IgD-negative memory B cell (primary cell): ENCODE results near the gene CD47. TPM values are rescaled to one million over a fixed set of nuclear protein-coding genes. Genes with fewer than 3 reads are reported as not detected.

Experiments
- H3K27ac Mint-ChIP-seq, 3 donors: one replicate each; pipeline ENCODE4 v1.8.0; 2020 to 2022; ENCODE audit warnings: mild to moderate bottlenecking in 3 of 3, mixed read lengths in 3 of 3, moderate library complexity in 1 of 3
- H3K27me3 Mint-ChIP-seq: one replicate; pipeline ENCODE4 v1.8.0; 2021; ENCODE audit warnings: mixed read lengths
- H3K36me3 Mint-ChIP-seq: one replicate; pipeline ENCODE4 v1.8.0; 2020; ENCODE audit warnings: mild to moderate bottlenecking, mixed read lengths
- H3K4me1 Mint-ChIP-seq, 3 donors: one replicate each; pipeline ENCODE4 v1.8.0; 2020 to 2022; ENCODE audit warnings: mixed read lengths in 3 of 3, mild to moderate bottlenecking in 1 of 3
- H3K4me3 Mint-ChIP-seq, 4 donors: one replicate each; pipeline ENCODE4 v1.8.0; 2020 to 2022; ENCODE audit warnings: mild to moderate bottlenecking in 4 of 4, mixed read lengths in 4 of 4, moderate library complexity in 3 of 4
- H3K9me3 Mint-ChIP-seq, 3 donors: one replicate each; pipeline ENCODE4 v1.8.0; 2020 to 2021; ENCODE audit warnings: mixed read lengths in 3 of 3, mild to moderate bottlenecking in 1 of 3
- polyA plus RNA-seq: library from polyadenylated mRNA; unstranded; fragments of 300-500 nt; fragmentation: Illumina TruSeq; gene quantifications from one replicate; pipeline ENCODE4 v1.2.3, GENCODE V29; 2021

The CD47 gene
- polyA plus RNA-seq, 1 donor from 2014 or later: 147 TPM

DNA sequence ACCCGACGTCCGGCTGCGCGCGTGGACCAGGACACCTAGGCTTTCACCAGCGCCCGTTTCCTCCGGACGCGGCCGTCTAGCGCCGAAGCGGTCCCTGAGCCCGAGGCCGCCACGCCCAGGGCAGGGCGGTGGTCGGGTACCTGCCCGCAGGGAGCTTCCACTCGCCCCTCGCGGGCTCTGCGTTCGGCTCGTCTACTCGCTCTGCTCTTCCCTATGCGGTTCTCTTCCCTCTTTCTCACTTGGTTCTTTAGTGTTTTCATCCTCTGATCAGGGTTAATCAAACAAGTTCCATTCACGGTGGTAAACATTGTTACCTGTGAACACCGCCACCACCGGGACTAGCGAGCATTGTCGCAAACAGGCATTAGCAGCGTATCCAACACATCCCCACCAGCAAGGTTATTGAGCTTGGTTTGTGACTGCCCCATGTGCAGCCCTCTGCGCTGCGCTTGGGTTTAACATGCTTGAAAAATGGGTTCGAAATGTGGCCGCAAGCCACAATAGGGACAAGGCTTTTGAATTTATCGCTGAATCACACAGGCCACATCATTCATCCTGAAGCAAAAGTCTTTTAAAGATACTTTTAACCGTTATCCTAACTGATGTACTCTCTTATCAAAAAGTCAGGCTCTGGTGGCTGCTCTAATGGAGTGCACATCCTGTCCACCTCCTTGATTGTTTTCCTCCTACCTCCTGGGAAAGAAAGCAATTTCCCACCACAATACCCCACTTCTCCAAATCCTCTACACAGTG, 843 bp upstream of the CD47 start:
- H3K9me3 Mint-ChIP-seq: no peaks in the 10 kb centered on the region
- no peaks in the 10 kb centered on the region for H3K36me3 Mint-ChIP-seq
- H3K4me1 Mint-ChIP-seq: peaks cover 30 to 34% (median 33%) of the 10 kb centered on the region in 3 donors
- H3K27me3 Mint-ChIP-seq: peaks cover 1% of the 10 kb centered on the region
- H3K27ac Mint-ChIP-seq: peak overlapping the region; percentile 89 to 98 (median 95)
- peak overlapping the region; percentile 91 to 100 (median 96) for H3K4me3 Mint-ChIP-seq

DNA sequence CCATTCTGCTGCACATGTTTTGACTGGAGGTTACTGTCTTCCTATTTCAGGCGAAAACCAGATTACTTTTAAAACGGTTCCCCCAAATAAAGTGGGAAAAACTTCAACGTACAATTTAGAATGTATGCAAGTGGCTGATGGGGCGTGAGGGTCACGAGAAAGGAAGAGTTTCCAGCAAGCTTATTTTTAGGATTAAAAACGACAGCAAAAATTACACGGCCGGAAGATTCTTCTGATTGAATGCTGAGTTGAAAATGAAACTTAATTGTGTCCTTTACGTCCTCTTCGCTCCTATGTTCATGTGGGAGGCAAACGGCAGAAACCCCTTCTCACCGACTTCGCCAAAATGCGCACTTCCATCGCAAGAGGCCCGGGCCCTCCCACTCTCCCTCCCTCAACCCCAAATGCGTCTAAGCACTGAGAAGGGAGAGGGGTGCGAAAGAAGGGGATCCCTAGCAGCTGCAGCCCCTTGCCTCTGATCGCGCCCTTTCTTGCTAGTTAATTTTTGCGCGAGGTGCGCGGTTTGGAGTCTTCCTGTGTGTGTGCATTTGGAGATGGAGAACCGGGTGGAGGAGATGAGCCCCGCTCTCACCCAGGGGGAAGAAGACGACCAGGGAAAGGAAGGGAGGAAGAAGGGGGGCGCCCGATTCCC, 656 bp downstream of the CD47 start:
- H3K36me3 Mint-ChIP-seq: no peaks in the 10 kb centered on the region
- peaks cover 28 to 34% (median 31%) of the 10 kb centered on the region in 3 donors for H3K4me1 Mint-ChIP-seq
- peak overlapping the region; percentile 98 to 100 (median 100) for H3K4me3 Mint-ChIP-seq
- no peaks in the 10 kb centered on the region for H3K9me3 Mint-ChIP-seq
- H3K27me3 Mint-ChIP-seq: peaks cover 1% of the 10 kb centered on the region
- H3K27ac Mint-ChIP-seq: peak overlapping the region; percentile 98 to 99 (median 98)

DNA sequence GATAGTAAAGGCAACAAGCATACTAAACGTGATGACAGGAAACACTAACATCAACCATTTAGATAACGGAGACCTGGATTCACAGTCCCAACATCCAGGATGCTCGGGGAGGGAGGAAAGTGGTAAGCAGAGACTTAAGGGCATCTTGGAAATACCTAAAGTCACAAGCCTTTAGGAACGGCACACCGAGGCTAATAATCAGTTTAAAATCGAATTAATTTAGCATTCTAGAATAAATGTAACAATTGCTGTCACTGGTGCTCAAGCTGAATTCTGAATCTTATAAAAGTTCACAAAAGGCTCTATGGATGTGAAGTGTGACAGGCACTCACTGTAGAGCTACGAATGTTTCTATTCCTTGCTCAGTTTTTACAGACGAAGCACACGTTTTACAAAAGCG, 1.3 kb downstream of the CD47 start:
- Mint-ChIP-seq H3K27ac (peak overlapping the region; percentile 98 to 99 (median 98)), H3K27me3 (peaks cover 1% of the 10 kb centered on the region), H3K9me3 (no peaks in the 10 kb centered on the region), H3K4me1 (peaks cover 27 to 34% (median 28%) of the 10 kb centered on the region in 3 donors), H3K4me3 (peak overlapping the region; percentile 98 to 100 (median 100)), H3K36me3 (no peaks in the 10 kb centered on the region)

DNA sequence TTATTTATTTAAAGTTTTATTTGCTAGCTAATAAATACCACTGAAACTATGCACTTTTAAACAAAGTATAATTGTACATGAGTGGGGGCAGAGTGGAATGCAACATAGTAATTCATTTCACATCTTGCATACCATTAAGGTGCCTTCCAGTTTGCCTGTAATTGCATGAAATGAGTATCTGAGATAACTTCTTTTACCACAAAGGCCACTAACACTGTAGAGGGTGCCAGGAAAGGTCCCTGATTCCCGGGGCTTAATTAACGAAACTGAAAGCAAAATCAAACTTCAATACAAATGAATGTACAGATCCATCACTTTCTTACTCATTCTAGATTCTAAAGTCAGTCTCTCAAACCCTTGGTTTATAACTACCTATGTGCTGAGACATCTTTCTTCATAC, 2.1 kb downstream of the CD47 start:
- peaks cover 24 to 33% (median 28%) of the 10 kb centered on the region in 3 donors for H3K4me1 Mint-ChIP-seq
- H3K4me3 Mint-ChIP-seq: peak overlapping the region in 3 of 4 donors; percentile 81 to 84 (median 83)
- H3K27me3 Mint-ChIP-seq: peaks cover 1% of the 10 kb centered on the region
- H3K27ac Mint-ChIP-seq: peak overlapping the region in 1 of 3 donors; percentile 37
- no peaks in the 10 kb centered on the region for H3K9me3 Mint-ChIP-seq
- H3K36me3 Mint-ChIP-seq: no peaks in the 10 kb centered on the region

DNA sequence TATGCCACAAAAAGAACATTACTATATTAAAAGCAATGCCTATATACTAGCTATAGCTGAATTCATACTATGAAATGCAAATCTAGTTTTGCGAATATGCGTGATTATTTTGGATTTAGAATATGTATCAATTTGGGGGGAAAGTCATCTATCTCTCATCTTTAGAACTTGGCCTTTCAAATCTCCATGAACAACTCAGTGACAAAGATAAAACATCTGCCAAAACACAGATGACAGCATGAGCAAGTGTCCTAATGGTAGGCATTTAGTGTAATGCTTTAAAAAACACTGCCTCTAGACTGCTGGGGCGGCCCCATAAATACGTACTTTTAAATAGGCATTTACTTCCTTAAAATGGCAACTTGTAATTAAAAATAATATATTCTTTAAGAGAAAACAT, 2.7 kb downstream of the CD47 start:
- Mint-ChIP-seq H3K4me1 (peaks cover 18 to 28% (median 25%) of the 10 kb centered on the region in 3 donors), H3K9me3 (no peaks in the 10 kb centered on the region), H3K27me3 (peaks cover 1% of the 10 kb centered on the region), H3K4me3 (peak overlapping the region in 3 of 4 donors; percentile 69 to 81 (median 81)), H3K27ac (peak overlapping the region in 2 of 3 donors; percentile 20 to 59), H3K36me3 (no peaks in the 10 kb centered on the region)

DNA sequence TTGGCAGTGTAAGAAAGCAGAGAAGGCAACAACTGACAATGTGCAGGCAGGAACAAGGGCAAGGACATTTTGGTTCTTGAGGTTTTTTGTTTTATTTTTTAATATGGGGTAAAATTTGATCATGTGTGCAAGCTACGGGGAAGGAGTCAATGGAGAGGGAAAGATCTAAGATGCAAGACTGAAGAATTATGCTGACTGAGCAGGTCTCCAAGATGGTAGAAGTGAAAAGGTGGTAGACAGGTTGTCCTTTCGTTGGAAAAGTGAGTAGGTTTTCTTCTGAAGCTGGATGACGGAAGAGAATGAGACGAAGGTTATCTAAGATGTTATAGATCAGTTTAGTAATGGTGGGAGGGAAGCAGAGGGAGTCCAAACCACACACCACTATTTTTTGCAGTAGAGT, 4.2 kb downstream of the CD47 start:
- H3K9me3 Mint-ChIP-seq: no peaks in the 10 kb centered on the region
- peaks cover 12 to 27% (median 18%) of the 10 kb centered on the region in 3 donors for H3K4me1 Mint-ChIP-seq
- no peaks in the 10 kb centered on the region for H3K36me3 Mint-ChIP-seq
- H3K4me3 Mint-ChIP-seq: no peak overlapping the region
- peaks cover 1% of the 10 kb centered on the region for H3K27me3 Mint-ChIP-seq
- no peak overlapping the region for H3K27ac Mint-ChIP-seq

DNA sequence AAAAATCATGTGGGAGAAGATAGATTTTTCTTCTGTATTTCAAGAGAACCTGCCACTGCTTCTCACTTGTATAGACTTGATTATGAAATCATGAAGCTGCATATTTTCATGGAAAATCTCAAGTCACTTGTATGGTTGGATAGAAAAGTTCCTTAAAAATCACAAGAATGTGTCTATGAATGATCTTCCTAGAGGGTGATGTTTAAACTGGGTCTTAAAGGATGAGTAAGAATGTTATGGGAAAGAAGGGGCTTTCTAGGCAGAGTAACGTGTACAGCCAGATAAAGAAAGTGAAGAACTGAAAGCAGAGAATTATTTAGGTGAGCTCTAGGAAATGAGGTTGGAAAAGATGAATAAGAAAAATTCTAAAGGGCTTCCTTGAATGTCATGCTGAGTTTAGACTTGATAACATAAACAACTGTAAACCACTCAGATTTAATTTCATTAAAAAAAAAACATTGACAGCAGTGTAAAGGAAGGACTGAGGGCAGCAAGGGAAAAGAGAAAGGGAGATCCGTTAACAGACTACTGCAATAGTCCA, 5.0 kb downstream of the CD47 start:
- no peaks in the 10 kb centered on the region for H3K36me3 Mint-ChIP-seq
- H3K4me1 Mint-ChIP-seq: peaks cover 18 to 33% (median 24%) of the 10 kb centered on the region in 3 donors
- H3K27me3 Mint-ChIP-seq: no peaks in the 10 kb centered on the region
- no peak overlapping the region for H3K27ac Mint-ChIP-seq
- H3K9me3 Mint-ChIP-seq: no peaks in the 10 kb centered on the region
- no peak overlapping the region for H3K4me3 Mint-ChIP-seq

DNA sequence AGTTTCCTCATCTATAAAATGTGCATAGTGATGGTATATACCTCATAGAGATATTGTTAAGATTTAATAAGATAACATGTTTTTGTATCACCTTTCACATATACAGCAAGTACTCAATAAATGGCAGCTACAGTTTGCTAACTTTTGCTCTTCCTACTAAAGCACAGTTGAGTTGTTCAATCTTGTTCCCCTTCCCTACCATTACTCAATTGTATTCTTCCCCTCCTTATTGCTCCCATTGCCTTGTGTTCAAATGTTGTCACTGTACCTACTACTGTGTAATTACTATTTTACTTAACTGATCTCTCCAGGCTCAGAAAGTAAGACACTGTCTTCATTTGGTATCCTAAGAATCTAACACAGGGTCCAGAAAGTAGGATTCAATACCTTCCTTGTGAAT, 5.5 kb downstream of the CD47 start:
- no peak overlapping the region for H3K4me3 Mint-ChIP-seq
- H3K36me3 Mint-ChIP-seq: no peaks in the 10 kb centered on the region
- no peaks in the 10 kb centered on the region for H3K9me3 Mint-ChIP-seq
- H3K27me3 Mint-ChIP-seq: no peaks in the 10 kb centered on the region
- no peak overlapping the region for H3K27ac Mint-ChIP-seq
- H3K4me1 Mint-ChIP-seq: peaks cover 22 to 37% (median 29%) of the 10 kb centered on the region in 3 donors

DNA sequence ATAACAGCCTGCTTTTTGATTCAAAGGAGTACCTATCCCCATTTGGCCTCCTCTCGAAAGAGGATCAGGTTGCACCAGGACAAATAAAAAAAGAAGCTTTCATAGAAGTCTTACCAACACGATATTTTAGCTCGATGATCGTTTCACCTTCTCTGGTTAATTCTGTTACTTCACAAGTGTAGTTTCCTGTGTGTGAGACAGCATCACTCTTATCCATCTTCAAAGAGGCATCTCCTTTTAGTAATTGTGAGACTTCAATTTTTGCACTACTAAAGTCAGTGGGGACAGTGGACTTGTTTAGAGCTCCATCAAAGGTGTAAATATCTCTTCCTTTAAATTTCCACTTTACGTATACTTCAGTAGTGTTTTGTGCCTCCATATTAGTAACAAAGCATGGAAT, 11.0 kb downstream of the CD47 start:
- peak overlapping the region in 2 of 3 donors; percentile 55 to 81 for H3K27ac Mint-ChIP-seq
- peak overlapping the region in 2 of 4 donors; percentile 18 to 72 for H3K4me3 Mint-ChIP-seq
- peaks cover 43 to 62% (median 54%) of the 10 kb centered on the region in 3 donors for H3K4me1 Mint-ChIP-seq
- peaks cover 7% of the 10 kb centered on the region for H3K36me3 Mint-ChIP-seq
- H3K27me3 Mint-ChIP-seq: no peaks in the 10 kb centered on the region
- H3K9me3 Mint-ChIP-seq: no peaks in the 10 kb centered on the region

DNA sequence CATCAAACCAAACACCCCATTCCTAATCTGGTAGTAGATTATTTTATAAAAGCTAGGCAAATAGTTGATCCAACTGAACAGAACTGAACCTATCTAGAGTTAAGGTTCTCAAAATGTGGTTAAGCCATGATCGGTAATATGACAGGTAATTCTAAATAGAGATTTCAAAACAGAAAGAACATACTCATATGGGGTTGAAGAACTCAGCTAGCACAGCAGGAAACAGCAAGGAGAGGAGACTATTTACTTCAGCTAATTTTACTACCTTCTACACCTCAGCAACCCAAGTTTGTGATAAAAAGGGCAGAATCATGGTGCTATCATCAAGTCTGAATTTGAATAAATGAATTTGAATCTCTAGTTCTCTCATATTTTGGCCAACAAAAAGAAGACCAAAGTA, 11.8 kb downstream of the CD47 start:
- H3K4me3 Mint-ChIP-seq: peak overlapping the region in 3 of 4 donors; percentile 5 to 19 (median 14)
- H3K4me1 Mint-ChIP-seq: peaks cover 46 to 66% (median 56%) of the 10 kb centered on the region in 3 donors
- H3K9me3 Mint-ChIP-seq: no peaks in the 10 kb centered on the region
- H3K36me3 Mint-ChIP-seq: peaks cover 10% of the 10 kb centered on the region
- H3K27me3 Mint-ChIP-seq: no peaks in the 10 kb centered on the region
- H3K27ac Mint-ChIP-seq: peak overlapping the region; percentile 40 to 81 (median 74)

DNA sequence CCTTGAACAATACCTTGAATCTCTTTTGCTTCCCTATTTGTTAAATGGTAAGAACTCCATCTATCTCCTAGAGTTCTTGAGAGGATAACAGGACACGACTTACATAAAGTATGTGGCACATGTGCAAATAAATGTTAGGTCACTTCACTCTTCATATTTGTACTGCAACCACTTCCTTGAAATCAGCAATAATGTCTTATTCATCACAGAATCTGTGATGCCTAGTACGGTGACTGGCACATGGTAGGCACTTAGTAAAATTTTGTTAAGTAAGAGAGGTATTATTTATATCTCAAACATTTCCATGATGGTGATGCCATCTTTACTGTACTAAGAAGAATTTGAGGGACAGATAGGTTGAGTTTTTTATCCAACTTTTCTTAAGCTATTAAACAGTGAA, 14.3 kb downstream of the CD47 start:
- no peak overlapping the region for H3K4me3 Mint-ChIP-seq

DNA sequence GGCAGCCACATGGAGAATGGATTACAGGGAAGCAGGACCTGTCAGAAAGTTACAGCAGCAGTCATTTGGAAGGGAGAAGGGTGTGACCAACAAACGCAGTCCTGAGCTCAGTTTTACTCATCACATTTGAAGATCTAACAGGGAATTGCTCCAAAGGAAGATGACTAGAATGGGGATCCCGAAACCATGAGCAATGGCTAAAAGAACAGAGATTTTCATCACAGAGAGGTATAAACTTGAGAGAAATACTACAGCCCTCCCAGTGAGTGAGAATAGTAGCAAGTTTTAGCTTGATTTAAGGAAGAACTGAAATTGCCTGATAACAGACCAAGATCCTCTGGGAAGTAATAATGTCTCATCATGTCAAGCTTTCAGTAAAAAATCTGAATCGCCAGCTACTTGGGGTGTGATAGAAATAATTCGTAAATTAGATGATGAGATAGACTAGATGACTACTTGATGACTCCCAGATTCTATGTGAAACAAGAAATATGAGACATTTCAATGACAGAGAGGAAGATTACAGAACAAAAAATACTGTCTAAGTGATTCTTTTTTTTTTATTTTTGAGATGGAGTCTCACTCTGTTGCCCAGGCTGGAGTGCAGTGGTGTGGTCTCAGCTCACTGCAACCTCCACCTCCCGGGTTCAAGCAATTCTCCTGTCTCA, 16.9 kb downstream of the CD47 start:
- Mint-ChIP-seq H3K27ac (peak overlapping the region in 1 of 3 donors; percentile 92), H3K27me3 (no peaks in the 10 kb centered on the region), H3K36me3 (peaks cover 8% of the 10 kb centered on the region), H3K9me3 (no peaks in the 10 kb centered on the region), H3K4me3 (no peak overlapping the region), H3K4me1 (peaks cover 35 to 69% (median 58%) of the 10 kb centered on the region in 3 donors)

More for the DNA sequence above, 14.3 kb downstream of the CD47 start:
- peak overlapping the region in 2 of 3 donors; percentile 7 to 50 for H3K27ac Mint-ChIP-seq
- no peaks in the 10 kb centered on the region for H3K9me3 Mint-ChIP-seq
- peaks cover 10% of the 10 kb centered on the region for H3K36me3 Mint-ChIP-seq
- no peaks in the 10 kb centered on the region for H3K27me3 Mint-ChIP-seq
- H3K4me1 Mint-ChIP-seq: peaks cover 51 to 77% (median 66%) of the 10 kb centered on the region in 3 donors

DNA sequence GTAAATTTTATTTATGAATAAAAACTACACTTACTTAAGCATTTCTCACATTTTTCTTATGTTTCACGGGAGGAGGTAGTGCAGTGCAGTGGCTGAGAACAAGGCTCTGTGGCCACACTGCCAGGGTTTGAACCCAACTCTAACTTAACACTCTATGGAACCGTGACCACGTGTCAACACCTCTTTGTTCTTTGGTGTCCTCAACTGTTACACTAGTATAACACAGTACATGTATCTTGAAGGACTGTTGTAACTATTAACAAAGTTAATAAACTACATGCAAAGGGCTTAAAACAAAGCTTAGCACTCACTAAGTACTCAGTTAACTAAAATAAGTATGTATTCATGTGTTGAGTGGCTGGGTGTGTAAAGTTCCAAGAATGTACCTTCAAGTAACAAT, 19.5 kb downstream of the CD47 start:
- no peaks in the 10 kb centered on the region for H3K9me3 Mint-ChIP-seq
- H3K4me1 Mint-ChIP-seq: peaks cover 31 to 64% (median 50%) of the 10 kb centered on the region in 3 donors
- peaks cover 4% of the 10 kb centered on the region for H3K36me3 Mint-ChIP-seq
- no peaks in the 10 kb centered on the region for H3K27me3 Mint-ChIP-seq
- H3K27ac Mint-ChIP-seq: no peak overlapping the region
- H3K4me3 Mint-ChIP-seq: no peak overlapping the region

DNA sequence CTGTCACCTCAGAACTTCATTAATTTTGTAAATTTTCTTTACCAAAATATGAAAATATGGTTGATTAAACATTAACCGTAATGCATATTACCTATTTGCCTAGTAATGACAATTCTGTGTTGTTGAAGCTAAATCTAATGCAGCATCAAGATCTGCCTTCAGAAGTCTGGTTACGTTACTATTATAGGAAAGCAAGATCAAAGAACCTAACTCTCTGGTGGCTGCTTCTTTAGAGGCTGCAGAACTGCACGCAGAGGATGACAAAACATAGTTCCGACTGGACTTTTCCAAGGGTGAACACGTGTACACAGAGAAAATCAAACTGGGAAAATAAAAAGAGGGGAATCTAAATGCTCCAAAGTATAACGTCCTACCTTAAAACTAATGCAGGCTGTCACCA, 20.5 kb downstream of the CD47 start:
- peaks cover 34 to 64% (median 56%) of the 10 kb centered on the region in 3 donors for H3K4me1 Mint-ChIP-seq
- H3K27ac Mint-ChIP-seq: peak overlapping the region; percentile 6 to 80 (median 34)
- peaks cover 5% of the 10 kb centered on the region for H3K36me3 Mint-ChIP-seq
- H3K9me3 Mint-ChIP-seq: no peaks in the 10 kb centered on the region
- H3K4me3 Mint-ChIP-seq: no peak overlapping the region
- H3K27me3 Mint-ChIP-seq: no peaks in the 10 kb centered on the region

DNA sequence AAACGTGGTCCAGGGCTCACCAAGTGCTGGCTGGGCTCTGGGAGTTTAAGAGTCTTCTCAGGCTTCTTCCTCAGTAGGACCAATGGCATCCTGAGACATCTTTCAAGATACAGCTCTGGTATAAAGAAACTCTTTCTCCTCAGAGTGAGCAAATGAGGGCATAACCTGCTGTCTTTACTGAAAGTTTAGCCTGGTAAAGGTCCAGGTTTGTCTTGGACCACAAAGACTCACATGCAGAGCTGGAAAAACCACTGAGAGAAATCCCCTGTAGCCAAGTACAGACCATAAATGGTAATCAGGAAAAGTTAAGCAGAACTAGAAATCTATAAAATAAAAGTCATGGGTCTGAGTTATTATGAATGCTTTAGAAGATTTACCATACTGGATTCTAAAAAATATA, 23.1 kb downstream of the CD47 start:
- H3K9me3 Mint-ChIP-seq: no peaks in the 10 kb centered on the region
- peaks cover 37 to 60% (median 58%) of the 10 kb centered on the region in 3 donors for H3K4me1 Mint-ChIP-seq
- no peak overlapping the region for H3K4me3 Mint-ChIP-seq
- no peaks in the 10 kb centered on the region for H3K27me3 Mint-ChIP-seq
- peak overlapping the region; percentile 54 to 64 (median 61) for H3K27ac Mint-ChIP-seq
- peaks cover 9% of the 10 kb centered on the region for H3K36me3 Mint-ChIP-seq
